ENCODE measurements around the gene CCDC126. TPM values are rescaled to one million over a fixed set of nuclear protein-coding genes. Genes with fewer than 3 reads are reported as not detected.

Gene CCDC126
- total and polyA plus RNA-seq, 12 donors: 1.7 to 48.0 (median 10.9) TPM

- WGBS, 4 donors: 77 to 85% (median 79%) methylated on average over 3 of the region's 3 CpGs
- Histone ChIP-seq H3K9me3 (replicated peaks in 1 of 3) (no peaks in the 10 kb centered on the region), H3K4me1 (replicated peaks in 1 of 2) (peaks cover 3 to 5% of the 10 kb centered on the region in 2 donors), H3K36me3 (replicated peaks in 1 of 2) (peaks cover 0 to 4% of the 10 kb centered on the region in 2 donors), H3K27me3 (no peaks in the 10 kb centered on the region), H3K27ac (no peak overlapping the region), H3K4me3 (no peak overlapping the region)
- no peak for DNase-seq
- intact Hi-C loops (cut with DNase I): no loop called here
- TF ChIP-seq POLR2A (IDR thresholded peaks at IDR 0.05) (no peak), CTCF (IDR thresholded peaks at IDR 0.05) (no peak)
These were observed 88.5 kb downstream of the CCDC126 start for GRCh38 chr7:23685731-23686130.

GRCh38 chr7:23687011-23687410 is 89.8 kb downstream of the CCDC126 start:
- H3K9me3 ChIP-seq (replicated peaks in 1 of 3): no peaks in the 10 kb centered on the region
- intact Hi-C loops (cut with DNase I): no loop called here
- H3K27ac ChIP-seq: no peak overlapping the region
- H3K4me3 ChIP-seq: no peak overlapping the region
- no peaks in the 10 kb centered on the region for H3K4me1 ChIP-seq (replicated peaks in 1 of 2)
- WGBS, 4 donors: 66 to 79% (median 69%) methylated on average over 2 of the region's 2 CpGs
- no peak for DNase-seq
- TF ChIP-seq POLR2A (IDR thresholded peaks at IDR 0.05): no peak
- H3K27me3 ChIP-seq: no peaks in the 10 kb centered on the region
- peaks cover 0 to 4% of the 10 kb centered on the region in 2 donors for H3K36me3 ChIP-seq (replicated peaks in 1 of 2)

- Histone ChIP-seq H3K27ac (no peak overlapping the region), H3K27me3 (no peaks in the 10 kb centered on the region), H3K9me3 (replicated peaks in 1 of 3) (no peaks in the 10 kb centered on the region), H3K4me1 (replicated peaks in 1 of 2) (no peaks in the 10 kb centered on the region), H3K4me3 (no peak overlapping the region), H3K36me3 (replicated peaks in 1 of 2) (peaks cover 0 to 4% of the 10 kb centered on the region in 2 donors)
- no peak for TF ChIP-seq POLR2A (IDR thresholded peaks at IDR 0.05)
- DNase-seq: no peak
- WGBS, 4 donors: 91 to 95% (median 94%) methylated on average over 4 of the region's 4 CpGs
- intact Hi-C loops (cut with DNase I): no loop called here
These were observed 92.0 kb downstream of the CCDC126 start for GRCh38 chr7:23689165-23689564.

GRCh38 chr7:23691320-23691719 is 94.1 kb downstream of the CCDC126 start:
- H3K9me3 ChIP-seq (replicated peaks in 1 of 3): no peaks in the 10 kb centered on the region
- no peak overlapping the region for H3K4me3 ChIP-seq
- H3K27me3 ChIP-seq: no peaks in the 10 kb centered on the region
- no peak for TF ChIP-seq POLR2A (IDR thresholded peaks at IDR 0.05)
- no peak for TF ChIP-seq CTCF (IDR thresholded peaks at IDR 0.05)
- intact Hi-C loops (cut with DNase I): no loop called here
- H3K36me3 ChIP-seq (replicated peaks in 1 of 2): peaks cover 0 to 8% of the 10 kb centered on the region in 2 donors
- 91 to 95% (median 93%) methylated on average over 4 of the region's 4 CpGs for WGBS, 4 donors
- no peak overlapping the region for H3K27ac ChIP-seq
- no peaks in the 10 kb centered on the region for H3K4me1 ChIP-seq (replicated peaks in 1 of 2)
- DNase-seq: no peak

- Histone ChIP-seq H3K27me3 (no peaks in the 10 kb centered on the region), H3K4me1 (replicated peaks in 1 of 2) (no peaks in the 10 kb centered on the region), H3K9me3 (replicated peaks in 1 of 3) (no peaks in the 10 kb centered on the region), H3K4me3 (no peak overlapping the region), H3K27ac (no peak overlapping the region), H3K36me3 (replicated peaks in 1 of 2) (peaks cover 0 to 12% of the 10 kb centered on the region in 2 donors)
- intact Hi-C loops (cut with DNase I): no loop called here
- TF ChIP-seq CTCF (IDR thresholded peaks at IDR 0.05): no peak
- no peak for TF ChIP-seq POLR2A (IDR thresholded peaks at IDR 0.05)
- no peak for DNase-seq
These were observed 96.0 kb downstream of the CCDC126 start for GRCh38 chr7:23693224-23693623.

Small RNA genes lying within 50 kb of the gene (small RNA-seq; reads per million reads assigned to genes)
- 0 reads per million in 2 donors for gene AC006026.2

Other genes with a start within 250 kb of the CCDC126 start
- 10 to 100 TPM in 1 of 9 donors, 1 to 10 TPM in 2, under 1 TPM in 4, not detected in 2; 0.14 to 67.4 (median 0.75) TPM for gene IGF2BP3, start 126.9 kb upstream of the CCDC126 start, total RNA-seq
- under 1 TPM in 2 of 3 donors, not detected in 1; 0.03 to 0.09 TPM for gene IGF2BP3, start 126.9 kb upstream of the CCDC126 start, polyA plus RNA-seq
- 10 to 100 TPM; 13.2 to 69.1 (median 59.9) TPM for gene TRA2A, start 65.4 kb upstream of the CCDC126 start, total RNA-seq
- gene TRA2A, start 65.4 kb upstream of the CCDC126 start, polyA plus RNA-seq: 100 to 1,000 TPM; 128 to 190 (median 134) TPM
- gene FAM221A, start 82.8 kb downstream of the CCDC126 start, total RNA-seq: 1 to 10 TPM; 1.3 to 5.2 (median 4.3) TPM
- 1 to 10 TPM; 4.3 to 5.6 (median 5.2) TPM for gene FAM221A, start 82.8 kb downstream of the CCDC126 start, polyA plus RNA-seq
- gene STK31, start 112.8 kb downstream of the CCDC126 start, total RNA-seq: under 1 TPM in 6 of 9 donors, not detected in 3; 0.22 to 0.78 (median 0.40) TPM
- gene STK31, start 112.8 kb downstream of the CCDC126 start, polyA plus RNA-seq: under 1 TPM in 2 of 3 donors, not detected in 1; 0.27 to 0.40 TPM